HCT116 (cell line): ENCODE results near the gene FRA10AC1.

Source experiments
- CTCF ChIP-seq, 3 experiments: fragments of 200-600 bp in 1 of 3; sonication (generic) in 1 of 3; IDR thresholded peaks in 2 of 3; conservative IDR thresholded peaks in 1 of 3; 2 replicates each; pipeline ENCODE4 v1.5.1; 2012 to 2017; ENCODE audit warnings: low read depth in 2 of 3, low read length in 2 of 3, antibody characterized with exemption in 1 of 3, borderline replicate concordance in 1 of 3, control low read depth in 1 of 3, mild to moderate bottlenecking in 1 of 3, mixed read lengths in 1 of 3, mixed run types in 1 of 3, moderate library complexity in 1 of 3; ENCODE audit not compliant: insufficient read depth in 1 of 3
- EZH2phosphoT487 ChIP-seq: fragments of 200-600 bp; IDR thresholded peaks from 2 replicates; pipeline ENCODE4 v1.6.1; 2018; ENCODE audit warnings: antibody characterized with exemption, borderline replicate concordance
- MAX ChIP-seq: IDR thresholded peaks from 2 replicates; pipeline ENCODE4 v1.6.1; 2012
- POLR2A ChIP-seq: IDR thresholded peaks from 2 replicates; pipeline ENCODE4 v1.7.0; 2011; ENCODE audit warnings: borderline replicate concordance; ENCODE audit not compliant: insufficient read depth, insufficient read length; ENCODE audit errors: extremely low read depth
- POLR2AphosphoS5 ChIP-seq: IDR thresholded peaks from 2 replicates; pipeline ENCODE4 v1.6.1; 2011; ENCODE audit warnings: mild to moderate bottlenecking, low read depth, low read length, moderate library complexity
- RAD21 ChIP-seq: IDR thresholded peaks from 2 replicates; pipeline ENCODE4 v1.6.1; 2012; ENCODE audit warnings: low read depth, mild to moderate bottlenecking
- SIN3A ChIP-seq: IDR thresholded peaks from 2 replicates; pipeline ENCODE4 v1.6.1; 2012; ENCODE audit warnings: low read depth
- SP1 ChIP-seq: IDR thresholded peaks from 2 replicates; pipeline ENCODE4 v1.6.1; 2012; ENCODE audit warnings: low read depth

GRCh38 chr10:93741367-93741766 lies 39.0 kb upstream of the FRA10AC1 start:
- no peak for TF ChIP-seq CTCF (IDR thresholded peaks at IDR 0.05 in 2 of 3, conservative IDR thresholded peaks at IDR 0.05 in 1 of 3; ENCODE audit: borderline replicate concordance in 1 of 3, insufficient read depth in 1 of 3, low read depth in 2 of 3, low read length in 2 of 3)
- no peak for TF ChIP-seq POLR2AphosphoS5
- no peak for TF ChIP-seq RAD21
- no peak for TF ChIP-seq MAX
- no peak for TF ChIP-seq SIN3A
- TF ChIP-seq SP1: no peak
- no peak for TF ChIP-seq EZH2phosphoT487
- TF ChIP-seq POLR2A: no peak
